ENCODE data around the gene CCDC6. TPM values are rescaled to one million over a fixed set of nuclear protein-coding genes. Genes with fewer than 3 reads are reported as not detected.

CCDC6 gene
- 19.0 and 24.4 TPM in 2 replicates for total RNA-seq

GRCh38 chr10:59906417-59907202, at the start of gene CCDC6:
CCDC6 (minus strand) TSS chr10:59906556; CDS start chr10:59906424, 132 bp downstream.

DNA sequence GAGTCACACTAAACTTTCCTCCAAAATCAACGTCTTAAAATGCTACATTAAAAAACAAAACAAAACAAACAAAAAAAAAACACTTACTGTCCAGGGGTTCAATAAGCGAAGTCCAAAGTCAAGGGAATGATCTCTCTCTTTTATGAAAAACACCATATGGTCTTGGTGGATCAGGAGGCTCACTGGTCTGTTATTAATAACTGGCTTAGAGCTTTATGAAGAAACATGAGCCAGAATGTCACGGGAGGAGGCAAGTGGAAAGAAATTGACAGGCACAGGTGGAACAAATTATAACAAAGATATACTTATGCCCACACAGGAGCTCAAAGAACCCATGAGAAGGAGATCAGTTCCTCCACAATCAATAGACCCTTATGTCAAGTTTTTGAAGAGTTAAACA, 153.1 kb downstream of the CCDC6 start, which contains the start of gene MRLN:
MRLN (minus strand) TSS at position 189 of the 400 bp plus-strand sequence.

Other genes starting within 250 kb of the CCDC6 start
- gene SLC16A9, start 196.7 kb downstream of the CCDC6 start, total RNA-seq: 0.19 and 5.2 TPM in 2 replicates
- not detected in 2 replicates for gene MRLN, start 153.1 kb downstream of the CCDC6 start, total RNA-seq

All from endothelial cell of coronary artery (primary cell).